ENCODE data around the gene WDFY3.

WDFY3 gene

DNA sequence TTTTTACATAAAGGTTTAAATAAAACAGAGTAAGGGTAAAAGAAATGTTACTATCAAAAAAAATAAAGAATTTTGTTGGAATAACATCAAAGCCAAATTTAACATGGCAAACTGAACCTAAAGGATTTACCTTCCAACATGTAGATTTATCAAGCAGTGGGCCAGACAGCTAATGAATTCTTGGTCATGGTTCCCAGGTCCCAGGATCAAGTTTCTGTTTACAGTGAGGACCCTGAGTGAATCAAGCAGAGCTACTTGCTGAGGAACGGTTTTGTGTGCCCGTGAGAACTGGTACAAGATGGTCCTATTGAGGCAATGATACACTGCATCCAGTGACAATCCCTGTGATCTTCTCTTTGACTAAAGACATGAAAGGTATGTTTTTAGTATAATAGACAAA is 226.4 kb downstream of the WDFY3 start:
- TF ChIP-seq, protein P1, sequence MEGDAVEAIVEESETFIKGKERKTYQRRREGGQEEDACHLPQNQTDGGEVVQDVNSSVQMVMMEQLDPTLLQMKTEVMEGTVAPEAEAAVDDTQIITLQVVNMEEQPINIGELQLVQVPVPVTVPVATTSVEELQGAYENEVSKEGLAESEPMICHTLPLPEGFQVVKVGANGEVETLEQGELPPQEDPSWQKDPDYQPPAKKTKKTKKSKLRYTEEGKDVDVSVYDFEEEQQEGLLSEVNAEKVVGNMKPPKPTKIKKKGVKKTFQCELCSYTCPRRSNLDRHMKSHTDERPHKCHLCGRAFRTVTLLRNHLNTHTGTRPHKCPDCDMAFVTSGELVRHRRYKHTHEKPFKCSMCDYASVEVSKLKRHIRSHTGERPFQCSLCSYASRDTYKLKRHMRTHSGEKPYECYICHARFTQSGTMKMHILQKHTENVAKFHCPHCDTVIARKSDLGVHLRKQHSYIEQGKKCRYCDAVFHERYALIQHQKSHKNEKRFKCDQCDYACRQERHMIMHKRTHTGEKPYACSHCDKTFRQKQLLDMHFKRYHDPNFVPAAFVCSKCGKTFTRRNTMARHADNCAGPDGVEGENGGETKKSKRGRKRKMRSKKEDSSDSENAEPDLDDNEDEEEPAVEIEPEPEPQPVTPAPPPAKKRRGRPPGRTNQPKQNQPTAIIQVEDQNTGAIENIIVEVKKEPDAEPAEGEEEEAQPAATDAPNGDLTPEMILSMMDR (IDR thresholded peaks at IDR 0.05; ENCODE audit: insufficient read depth, low read length): no peak
- TF ChIP-seq SPI1 (IDR thresholded peaks at IDR 0.05; ENCODE audit: borderline replicate concordance, low read depth): no peak
- TF ChIP-seq GABPA (IDR thresholded peaks at IDR 0.05; ENCODE audit: low read depth): no peak
- no peak for TF ChIP-seq POLR2AphosphoS5 (IDR thresholded peaks at IDR 0.05; ENCODE audit: low read depth)
- TF ChIP-seq, protein P2, sequence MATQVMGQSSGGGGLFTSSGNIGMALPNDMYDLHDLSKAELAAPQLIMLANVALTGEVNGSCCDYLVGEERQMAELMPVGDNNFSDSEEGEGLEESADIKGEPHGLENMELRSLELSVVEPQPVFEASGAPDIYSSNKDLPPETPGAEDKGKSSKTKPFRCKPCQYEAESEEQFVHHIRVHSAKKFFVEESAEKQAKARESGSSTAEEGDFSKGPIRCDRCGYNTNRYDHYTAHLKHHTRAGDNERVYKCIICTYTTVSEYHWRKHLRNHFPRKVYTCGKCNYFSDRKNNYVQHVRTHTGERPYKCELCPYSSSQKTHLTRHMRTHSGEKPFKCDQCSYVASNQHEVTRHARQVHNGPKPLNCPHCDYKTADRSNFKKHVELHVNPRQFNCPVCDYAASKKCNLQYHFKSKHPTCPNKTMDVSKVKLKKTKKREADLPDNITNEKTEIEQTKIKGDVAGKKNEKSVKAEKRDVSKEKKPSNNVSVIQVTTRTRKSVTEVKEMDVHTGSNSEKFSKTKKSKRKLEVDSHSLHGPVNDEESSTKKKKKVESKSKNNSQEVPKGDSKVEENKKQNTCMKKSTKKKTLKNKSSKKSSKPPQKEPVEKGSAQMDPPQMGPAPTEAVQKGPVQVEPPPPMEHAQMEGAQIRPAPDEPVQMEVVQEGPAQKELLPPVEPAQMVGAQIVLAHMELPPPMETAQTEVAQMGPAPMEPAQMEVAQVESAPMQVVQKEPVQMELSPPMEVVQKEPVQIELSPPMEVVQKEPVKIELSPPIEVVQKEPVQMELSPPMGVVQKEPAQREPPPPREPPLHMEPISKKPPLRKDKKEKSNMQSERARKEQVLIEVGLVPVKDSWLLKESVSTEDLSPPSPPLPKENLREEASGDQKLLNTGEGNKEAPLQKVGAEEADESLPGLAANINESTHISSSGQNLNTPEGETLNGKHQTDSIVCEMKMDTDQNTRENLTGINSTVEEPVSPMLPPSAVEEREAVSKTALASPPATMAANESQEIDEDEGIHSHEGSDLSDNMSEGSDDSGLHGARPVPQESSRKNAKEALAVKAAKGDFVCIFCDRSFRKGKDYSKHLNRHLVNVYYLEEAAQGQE (IDR thresholded peaks at IDR 0.05; ENCODE audit: insufficient replicate concordance, low read depth): no peak
- Histone ChIP-seq H3K4me3 (replicated peaks; ENCODE audit: insufficient read depth, low read length) (no peak overlapping the region), H3K27ac (replicated peaks) (no peak overlapping the region), H3K27me3 (ENCODE audit: insufficient read depth, poor library complexity, severe bottlenecking) (no peaks in the 10 kb centered on the region)
- no peak for DNase-seq (ENCODE audit: low read depth in 1 of 2, low spot score in 1 of 2)

DNA sequence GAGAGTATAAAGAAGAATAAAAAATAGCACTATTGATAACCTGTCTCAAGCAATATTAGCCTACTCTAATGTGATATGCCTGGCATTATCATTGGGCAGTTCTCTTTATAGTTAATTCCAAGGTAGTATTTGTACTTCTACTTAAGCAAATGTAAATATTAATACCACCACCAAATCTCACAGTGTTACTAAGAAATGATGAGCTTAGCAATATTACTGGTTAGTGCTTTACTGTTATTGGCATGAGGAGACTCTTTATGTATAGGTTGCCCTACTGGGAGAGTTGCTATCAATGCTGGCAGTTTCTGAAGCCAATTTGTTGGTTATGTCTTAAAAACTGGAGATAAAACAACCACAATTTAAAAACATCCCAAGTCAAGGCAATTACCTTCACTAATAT is 227.9 kb downstream of the WDFY3 start:
- TF ChIP-seq GABPA (IDR thresholded peaks at IDR 0.05; ENCODE audit: low read depth) (no peak), SPI1 (IDR thresholded peaks at IDR 0.05; ENCODE audit: borderline replicate concordance, low read depth) (no peak), POLR2AphosphoS5 (IDR thresholded peaks at IDR 0.05; ENCODE audit: low read depth) (no peak)
- TF ChIP-seq, protein P1 (IDR thresholded peaks at IDR 0.05; ENCODE audit: insufficient read depth, low read length): no peak
- TF ChIP-seq, protein P2 (IDR thresholded peaks at IDR 0.05; ENCODE audit: insufficient replicate concordance, low read depth): no peak
- Histone ChIP-seq H3K27ac (replicated peaks) (no peak overlapping the region), H3K4me3 (replicated peaks; ENCODE audit: insufficient read depth, low read length) (no peak overlapping the region), H3K27me3 (ENCODE audit: insufficient read depth, poor library complexity, severe bottlenecking) (no peaks in the 10 kb centered on the region)
- DNase-seq (ENCODE audit: low read depth in 1 of 2, low spot score in 1 of 2): no peak

DNA sequence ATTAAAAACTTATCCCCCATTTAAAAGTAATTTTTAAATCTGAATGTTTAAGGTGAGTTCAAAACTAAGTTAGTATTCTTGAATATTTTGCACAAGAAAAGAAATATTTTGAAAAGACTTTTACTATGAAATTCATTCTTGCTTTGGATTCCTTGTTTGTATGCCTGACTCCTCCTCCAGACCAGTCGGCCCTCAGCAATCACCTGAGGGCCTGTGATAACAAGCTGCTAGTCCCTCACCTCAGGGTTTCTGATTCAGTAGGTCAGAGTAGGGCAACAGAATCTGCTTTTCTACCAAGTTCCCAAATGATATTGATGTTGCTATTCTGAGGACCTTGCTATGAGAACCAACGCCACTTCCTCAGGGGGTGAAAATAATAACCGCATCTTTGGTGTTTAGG is 228.8 kb downstream of the WDFY3 start:
- no peak for DNase-seq (ENCODE audit: low read depth in 1 of 2, low spot score in 1 of 2)
- Histone ChIP-seq H3K27me3 (ENCODE audit: insufficient read depth, poor library complexity, severe bottlenecking) (no peaks in the 10 kb centered on the region), H3K27ac (replicated peaks) (no peak overlapping the region), H3K4me3 (replicated peaks; ENCODE audit: insufficient read depth, low read length) (no peak overlapping the region)
- TF ChIP-seq GABPA (IDR thresholded peaks at IDR 0.05; ENCODE audit: low read depth) (no peak), POLR2AphosphoS5 (IDR thresholded peaks at IDR 0.05; ENCODE audit: low read depth) (no peak), SPI1 (IDR thresholded peaks at IDR 0.05; ENCODE audit: borderline replicate concordance, low read depth) (no peak)
- TF ChIP-seq, protein P1 (IDR thresholded peaks at IDR 0.05; ENCODE audit: insufficient read depth, low read length): no peak
- TF ChIP-seq, protein P2 (IDR thresholded peaks at IDR 0.05; ENCODE audit: insufficient replicate concordance, low read depth): no peak

All from HL-60 (cell line).